ENCODE results near the gene PIGZ.

DNA sequence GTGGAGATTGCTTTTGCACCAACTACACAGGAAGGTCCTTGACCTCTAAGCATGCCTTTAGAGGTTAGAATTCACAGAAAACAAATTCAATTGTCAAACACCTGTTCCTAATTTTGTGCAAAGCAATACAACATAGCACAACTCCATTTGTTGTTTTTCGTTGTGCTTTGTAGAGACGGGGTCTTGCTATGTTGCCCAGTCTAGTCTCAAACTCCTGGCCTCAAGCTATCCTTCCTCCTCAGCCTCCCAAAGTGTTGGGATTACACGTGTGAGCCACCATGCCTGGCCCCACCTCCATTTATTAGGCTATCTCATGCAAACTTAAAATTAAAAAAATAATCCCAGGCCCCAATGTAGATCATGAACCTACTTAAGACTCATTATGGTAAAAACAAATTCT is 32.3 kb downstream of the PIGZ start:
- TF ChIP-seq, protein P1, sequence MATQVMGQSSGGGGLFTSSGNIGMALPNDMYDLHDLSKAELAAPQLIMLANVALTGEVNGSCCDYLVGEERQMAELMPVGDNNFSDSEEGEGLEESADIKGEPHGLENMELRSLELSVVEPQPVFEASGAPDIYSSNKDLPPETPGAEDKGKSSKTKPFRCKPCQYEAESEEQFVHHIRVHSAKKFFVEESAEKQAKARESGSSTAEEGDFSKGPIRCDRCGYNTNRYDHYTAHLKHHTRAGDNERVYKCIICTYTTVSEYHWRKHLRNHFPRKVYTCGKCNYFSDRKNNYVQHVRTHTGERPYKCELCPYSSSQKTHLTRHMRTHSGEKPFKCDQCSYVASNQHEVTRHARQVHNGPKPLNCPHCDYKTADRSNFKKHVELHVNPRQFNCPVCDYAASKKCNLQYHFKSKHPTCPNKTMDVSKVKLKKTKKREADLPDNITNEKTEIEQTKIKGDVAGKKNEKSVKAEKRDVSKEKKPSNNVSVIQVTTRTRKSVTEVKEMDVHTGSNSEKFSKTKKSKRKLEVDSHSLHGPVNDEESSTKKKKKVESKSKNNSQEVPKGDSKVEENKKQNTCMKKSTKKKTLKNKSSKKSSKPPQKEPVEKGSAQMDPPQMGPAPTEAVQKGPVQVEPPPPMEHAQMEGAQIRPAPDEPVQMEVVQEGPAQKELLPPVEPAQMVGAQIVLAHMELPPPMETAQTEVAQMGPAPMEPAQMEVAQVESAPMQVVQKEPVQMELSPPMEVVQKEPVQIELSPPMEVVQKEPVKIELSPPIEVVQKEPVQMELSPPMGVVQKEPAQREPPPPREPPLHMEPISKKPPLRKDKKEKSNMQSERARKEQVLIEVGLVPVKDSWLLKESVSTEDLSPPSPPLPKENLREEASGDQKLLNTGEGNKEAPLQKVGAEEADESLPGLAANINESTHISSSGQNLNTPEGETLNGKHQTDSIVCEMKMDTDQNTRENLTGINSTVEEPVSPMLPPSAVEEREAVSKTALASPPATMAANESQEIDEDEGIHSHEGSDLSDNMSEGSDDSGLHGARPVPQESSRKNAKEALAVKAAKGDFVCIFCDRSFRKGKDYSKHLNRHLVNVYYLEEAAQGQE (IDR thresholded peaks at IDR 0.05; ENCODE audit: low read depth), result no peak
- TF ChIP-seq, protein P2, sequence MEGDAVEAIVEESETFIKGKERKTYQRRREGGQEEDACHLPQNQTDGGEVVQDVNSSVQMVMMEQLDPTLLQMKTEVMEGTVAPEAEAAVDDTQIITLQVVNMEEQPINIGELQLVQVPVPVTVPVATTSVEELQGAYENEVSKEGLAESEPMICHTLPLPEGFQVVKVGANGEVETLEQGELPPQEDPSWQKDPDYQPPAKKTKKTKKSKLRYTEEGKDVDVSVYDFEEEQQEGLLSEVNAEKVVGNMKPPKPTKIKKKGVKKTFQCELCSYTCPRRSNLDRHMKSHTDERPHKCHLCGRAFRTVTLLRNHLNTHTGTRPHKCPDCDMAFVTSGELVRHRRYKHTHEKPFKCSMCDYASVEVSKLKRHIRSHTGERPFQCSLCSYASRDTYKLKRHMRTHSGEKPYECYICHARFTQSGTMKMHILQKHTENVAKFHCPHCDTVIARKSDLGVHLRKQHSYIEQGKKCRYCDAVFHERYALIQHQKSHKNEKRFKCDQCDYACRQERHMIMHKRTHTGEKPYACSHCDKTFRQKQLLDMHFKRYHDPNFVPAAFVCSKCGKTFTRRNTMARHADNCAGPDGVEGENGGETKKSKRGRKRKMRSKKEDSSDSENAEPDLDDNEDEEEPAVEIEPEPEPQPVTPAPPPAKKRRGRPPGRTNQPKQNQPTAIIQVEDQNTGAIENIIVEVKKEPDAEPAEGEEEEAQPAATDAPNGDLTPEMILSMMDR (IDR thresholded peaks at IDR 0.05 in 2 of 3, conservative IDR thresholded peaks at IDR 0.05 in 1 of 3; ENCODE audit: borderline replicate concordance in 1 of 3, insufficient read depth in 1 of 3, low read depth in 2 of 3, low read length in 2 of 3), result no peak
- TF ChIP-seq POLR2A (IDR thresholded peaks at IDR 0.05; ENCODE audit: borderline replicate concordance, extremely low read depth, insufficient read depth, insufficient read length), result no peak
- TF ChIP-seq EGR1 (IDR thresholded peaks at IDR 0.05; ENCODE audit: low read depth), result no peak
- no peak for TF ChIP-seq JUND (IDR thresholded peaks at IDR 0.05)
- TF ChIP-seq SP1 (IDR thresholded peaks at IDR 0.05; ENCODE audit: low read depth), result no peak

Measured in HCT116 (cell line).